ENCODE results near the gene ARMC12. TPM values are rescaled to one million over a fixed set of nuclear protein-coding genes. Genes with fewer than 3 reads are reported as not detected.
"Not testable (repeated sequence)": the region's sequence is repeated elsewhere in the genome, so short reads cannot be mapped to it uniquely, and the experiment has no call there.

ARMC12 gene
- total RNA-seq, 2 donors from 2014 or later: 0.21 to 0.29 TPM

- no peak for ATAC-seq
- intact Hi-C loops (cut with DNase I): loop anchor here in 1 of 2 donors (5.0 kb wide), 1 partner anchor 129 kb away; no protein-coding TSS in a partner anchor
Observed at GRCh38 chr6:35730745-35731413, 6.0 kb upstream of the ARMC12 start.

GRCh38 chr6:35731414-35731735, 5.5 kb upstream of the ARMC12 start:
- intact Hi-C loops (cut with DNase I): loop anchor here in 1 of 2 donors (5.0 kb wide), 1 partner anchor 129 kb away; no protein-coding TSS in a partner anchor
- peak; percentile 99 for DNase-seq
- ATAC-seq: peak; percentile 60 to 64

More at GRCh38 chr6:35730745-35731413, 6.0 kb upstream of the ARMC12 start:
- DNase-seq: no peak

- DNase-seq (peak; percentile 97), ATAC-seq (peak; percentile 66 to 71)
- intact Hi-C loops (cut with DNase I): loop anchor here in 1 of 2 donors (5.0 kb wide), 1 partner anchor 130 kb away; no protein-coding TSS in a partner anchor
Observed at GRCh38 chr6:35731736-35732532, 4.9 kb upstream of the ARMC12 start.

DNA sequence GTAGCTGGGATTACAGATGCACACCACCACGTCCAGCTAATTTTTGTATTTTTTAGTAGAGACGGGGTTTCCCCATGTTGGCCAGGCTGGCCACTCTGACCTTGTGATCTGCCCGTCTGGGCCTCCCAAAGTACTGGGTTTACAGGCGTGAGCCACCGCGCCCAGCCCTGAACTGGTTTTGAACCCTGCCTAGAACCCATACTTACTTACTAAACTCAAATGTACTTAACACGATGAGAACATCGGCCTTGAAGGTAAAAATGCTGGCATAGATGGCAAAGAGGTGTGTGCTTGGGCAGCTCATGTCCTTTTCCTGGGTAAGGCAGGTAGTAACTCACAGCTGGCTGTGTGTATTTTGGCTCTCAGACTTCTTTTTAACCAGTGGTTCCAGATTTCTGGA, 3.2 kb upstream of the ARMC12 start:
- no peak for ATAC-seq
- intact Hi-C loops (cut with DNase I): loop anchor here in 1 of 2 donors (5.0 kb wide), 1 partner anchor 131 kb away; no protein-coding TSS in a partner anchor
- no peak for DNase-seq

DNA sequence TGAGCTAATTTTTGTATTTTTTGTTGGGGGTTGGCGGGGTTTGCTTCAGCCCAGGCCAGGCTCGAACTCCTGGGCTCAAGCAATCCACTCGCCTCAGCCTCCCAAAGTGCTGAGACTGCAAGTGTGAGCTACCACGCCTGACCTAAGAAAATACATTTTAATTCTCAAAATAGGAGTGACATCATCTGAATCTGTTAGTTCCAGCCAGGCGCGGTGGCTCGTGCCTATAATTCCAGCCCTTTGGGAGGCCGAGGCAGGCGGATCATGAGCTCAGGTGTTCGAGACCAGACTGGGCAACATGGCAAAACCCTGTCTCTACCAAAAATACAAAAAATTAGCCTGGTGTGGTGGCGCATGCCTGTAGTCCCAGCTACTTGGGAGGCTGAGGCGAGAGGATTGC, 2.5 kb upstream of the ARMC12 start:
- intact Hi-C loops (cut with DNase I): loop anchor here in 1 of 2 donors (5.0 kb wide), 1 partner anchor 132 kb away; no protein-coding TSS in a partner anchor
- DNase-seq, ATAC-seq: not testable (repeated sequence)

DNA sequence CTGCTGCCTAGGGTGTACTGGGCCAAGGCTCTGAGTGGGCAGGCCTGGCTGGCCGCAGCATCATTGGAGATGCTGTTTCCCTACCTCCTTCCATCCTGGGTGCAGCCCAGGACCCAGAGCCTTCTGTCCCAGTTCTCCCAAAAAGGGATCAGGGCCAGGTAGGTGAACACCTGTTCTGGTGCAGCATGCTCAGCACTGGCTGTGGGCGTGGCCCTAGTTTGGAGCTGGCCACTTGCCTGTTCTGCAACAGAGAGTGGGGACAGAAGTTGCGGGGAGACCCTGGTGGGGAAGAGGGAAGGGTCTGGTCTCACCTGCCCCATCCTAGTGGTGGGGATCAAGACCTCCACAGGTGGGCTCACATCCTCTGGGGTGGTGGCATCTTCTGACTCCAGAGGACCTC, 1.4 kb upstream of the ARMC12 start:
- ATAC-seq (no peak), DNase-seq (no peak)
- intact Hi-C loops (cut with DNase I): no loop called here

DNA sequence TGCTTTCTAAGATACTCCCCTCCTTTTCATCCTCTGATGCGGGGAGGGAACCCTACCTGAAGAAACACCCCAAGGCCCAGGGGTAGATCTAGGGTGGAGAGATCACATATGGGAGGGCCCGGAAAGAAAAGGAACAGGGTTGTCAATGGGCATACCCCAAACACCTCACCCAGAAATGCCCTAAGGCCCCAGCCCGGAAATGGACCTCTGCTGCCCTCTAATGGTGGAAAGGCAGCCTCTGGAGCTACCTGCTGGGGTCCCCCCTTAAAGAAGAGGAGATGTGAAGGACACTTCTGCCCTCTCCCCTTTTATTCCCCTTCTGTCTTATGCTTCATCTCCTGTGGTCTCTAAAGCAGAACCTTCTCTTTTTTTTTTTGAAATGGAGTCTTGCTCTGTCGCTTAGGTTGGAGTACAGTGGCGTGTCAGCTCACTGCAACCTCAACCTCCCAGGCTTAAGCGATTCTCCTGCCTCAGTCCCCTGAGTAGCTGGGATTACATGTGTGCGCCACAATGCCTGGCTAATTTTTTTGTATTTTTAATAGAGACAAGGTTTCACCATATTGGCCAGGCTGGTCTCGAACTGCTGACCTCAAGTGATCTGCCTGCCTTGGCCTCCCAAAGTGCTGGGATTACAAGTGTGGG, 458 bp upstream of the ARMC12 start:
- ATAC-seq: peak; percentile 20 to 35
- intact Hi-C loops (cut with DNase I): loop anchor here (2.0 kb wide), 2 partner anchors 154 to 214 kb away; no protein-coding TSS in a partner anchor
- DNase-seq: peak; percentile 78

- DNase-seq (no peak), ATAC-seq (peak; percentile 83 to 84)
- intact Hi-C loops (cut with DNase I): loop anchor here (1.0 to 2.0 kb wide), 3 partner anchors 153 to 215 kb away; no protein-coding TSS in a partner anchor
Observed at GRCh38 chr6:35737413-35738211, 780 bp downstream of the ARMC12 start.

- no peak for ATAC-seq
- no peak for DNase-seq
- intact Hi-C loops (cut with DNase I): no loop called here
Observed at GRCh38 chr6:35739645-35740524, 3.1 kb downstream of the ARMC12 start.

GRCh38 chr6:35742842-35743241, 6.0 kb downstream of the ARMC12 start:
- ATAC-seq: no peak
- intact Hi-C loops (cut with DNase I): no loop called here
- no peak for DNase-seq

DNA sequence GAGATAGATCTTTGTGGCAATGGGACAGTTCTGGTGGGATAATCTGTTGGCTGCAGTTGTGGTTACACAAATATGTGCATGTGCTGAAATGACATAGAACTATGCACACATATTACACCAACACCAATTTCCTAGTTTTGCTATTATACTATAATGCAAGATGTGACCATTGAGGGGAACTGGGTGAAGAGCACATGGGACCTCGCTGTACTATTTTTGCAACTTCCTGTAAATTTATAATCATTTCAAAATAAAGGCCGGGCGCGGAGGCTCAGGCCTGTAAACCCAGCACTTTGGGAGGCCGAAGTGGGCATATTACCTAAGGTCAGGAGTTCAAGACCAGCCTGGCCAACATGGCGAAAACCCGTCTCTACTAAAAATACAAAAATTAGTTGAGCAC, 8.7 kb downstream of the ARMC12 start:
- intact Hi-C loops (cut with DNase I): no loop called here
- ATAC-seq (no peak), DNase-seq (no peak)

DNA sequence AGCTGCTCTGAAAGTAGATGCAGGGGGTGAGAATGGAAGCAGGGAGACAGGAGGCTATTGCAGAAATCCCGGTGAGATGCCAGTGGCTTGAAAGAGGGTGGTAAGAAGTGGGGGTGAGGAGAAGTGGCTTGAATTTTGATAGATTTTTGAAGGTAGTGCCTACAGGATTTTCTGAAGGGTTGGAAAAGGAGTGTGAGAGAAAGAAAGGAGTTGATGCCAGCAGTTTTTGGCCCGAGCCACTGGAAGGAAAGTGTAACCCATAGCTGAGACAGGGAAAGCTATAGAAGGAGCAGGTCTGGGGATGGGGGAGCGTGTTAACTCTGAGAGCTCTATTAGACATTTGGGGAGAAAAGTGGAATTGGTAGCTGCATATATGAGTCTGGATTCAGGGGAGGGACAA, 9.7 kb downstream of the ARMC12 start:
- intact Hi-C loops (cut with DNase I): no loop called here
- DNase-seq: no peak
- ATAC-seq: no peak

- ATAC-seq (no peak), DNase-seq (no peak)
- intact Hi-C loops (cut with DNase I): no loop called here
Observed at GRCh38 chr6:35747877-35748276, 11.0 kb downstream of the ARMC12 start.

- ATAC-seq: no peak
- no peak for DNase-seq
- intact Hi-C loops (cut with DNase I): no loop called here
Observed at GRCh38 chr6:35750557-35750956, 13.7 kb downstream of the ARMC12 start.

DNA sequence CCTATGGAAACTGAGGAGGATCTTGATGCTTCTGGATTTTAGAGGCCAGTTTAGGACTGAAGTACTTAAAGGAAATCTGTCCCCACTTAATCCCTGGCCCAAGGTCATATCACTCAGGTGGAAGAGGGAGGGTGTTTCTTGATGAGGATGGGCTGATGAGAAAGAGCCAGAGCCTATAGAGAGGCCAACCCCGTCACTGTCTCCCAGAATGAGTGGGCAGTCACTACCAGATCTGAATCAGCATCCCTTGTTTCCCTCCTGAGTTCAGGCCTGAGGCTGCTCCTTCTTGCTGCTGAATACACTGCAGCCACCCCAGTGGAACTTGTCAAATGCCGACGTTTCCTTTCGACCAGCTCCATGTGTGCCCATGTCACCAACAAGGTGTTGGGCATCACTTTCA, 14.8 kb downstream of the ARMC12 start:
- DNase-seq (no peak), ATAC-seq (no peak)
- intact Hi-C loops (cut with DNase I): no loop called here

- ATAC-seq (no peak), DNase-seq (no peak)
- intact Hi-C loops (cut with DNase I): no loop called here
Observed at GRCh38 chr6:35752330-35752729, 15.5 kb downstream of the ARMC12 start.

GRCh38 chr6:35754452-35755277, 17.8 kb downstream of the ARMC12 start:
- DNase-seq (no peak), ATAC-seq (peak in 1 of 2 donors; percentile 25)
- intact Hi-C loops (cut with DNase I): no loop called here

Data from left cardiac atrium (tissue), 4 donors.